Measurements from ENCODE around the gene CCDC91.
"Not testable (repeated sequence)": the region's sequence is repeated elsewhere in the genome, so short reads cannot be mapped to it uniquely, and the experiment has no call there.

Gene CCDC91

DNA sequence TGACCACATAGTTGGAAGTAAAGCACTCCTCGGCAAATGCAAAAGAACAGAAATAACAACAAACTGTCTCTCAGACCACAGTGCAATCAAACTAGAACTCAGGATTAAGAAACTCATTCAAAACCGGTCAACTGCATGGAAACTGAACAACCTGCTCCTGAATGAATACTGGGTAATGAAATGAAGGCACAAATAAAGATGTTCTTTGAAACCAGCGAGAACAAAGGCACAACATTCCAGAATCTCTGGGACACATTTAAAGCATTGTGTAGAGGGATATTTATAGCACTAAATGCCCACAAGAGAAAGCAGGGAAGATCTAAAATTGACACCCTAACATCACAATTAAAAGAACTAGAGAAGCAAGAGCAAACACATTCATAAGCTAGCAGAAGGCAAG is 285.9 kb downstream of the CCDC91 start:
- DNase-seq: not testable (repeated sequence)

DNA sequence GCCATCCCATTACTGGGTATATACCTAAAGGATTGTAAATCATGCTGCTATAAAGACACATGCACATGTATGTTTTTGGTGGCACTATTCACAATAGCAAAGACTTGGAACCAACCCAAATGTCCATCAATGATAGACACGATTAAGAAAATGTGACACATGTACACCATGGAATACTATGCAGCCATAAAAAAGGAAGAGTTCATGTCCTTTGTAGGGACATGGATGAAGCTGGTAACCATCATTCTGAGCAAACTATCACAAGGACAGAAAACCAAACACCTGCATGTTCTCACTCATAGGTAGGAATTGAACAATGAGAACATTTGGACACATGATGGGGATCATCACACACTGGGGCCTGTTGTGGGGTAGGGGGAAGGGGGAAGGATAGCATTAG is 288.8 kb downstream of the CCDC91 start:
- not testable (repeated sequence) for DNase-seq

DNA sequence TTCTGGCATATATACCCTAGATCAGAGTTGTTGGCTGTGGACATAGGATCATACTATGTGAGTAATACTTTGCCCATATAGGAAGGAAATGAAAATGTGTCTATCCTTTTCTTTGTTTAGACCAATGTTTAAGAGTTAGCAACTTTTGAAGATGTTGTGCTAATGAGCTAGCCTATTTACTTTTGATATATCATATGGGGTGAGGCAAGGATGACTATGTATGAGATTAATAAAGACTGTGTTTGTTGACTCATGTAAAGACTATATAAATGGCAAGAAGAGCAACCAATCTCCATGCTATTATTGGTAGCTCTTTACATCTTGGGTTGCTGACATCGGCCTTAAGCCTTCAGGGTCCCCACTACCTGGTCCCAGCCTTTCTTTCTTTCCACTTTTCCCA is 289.4 kb downstream of the CCDC91 start:
- DNase-seq: no peak

DNA sequence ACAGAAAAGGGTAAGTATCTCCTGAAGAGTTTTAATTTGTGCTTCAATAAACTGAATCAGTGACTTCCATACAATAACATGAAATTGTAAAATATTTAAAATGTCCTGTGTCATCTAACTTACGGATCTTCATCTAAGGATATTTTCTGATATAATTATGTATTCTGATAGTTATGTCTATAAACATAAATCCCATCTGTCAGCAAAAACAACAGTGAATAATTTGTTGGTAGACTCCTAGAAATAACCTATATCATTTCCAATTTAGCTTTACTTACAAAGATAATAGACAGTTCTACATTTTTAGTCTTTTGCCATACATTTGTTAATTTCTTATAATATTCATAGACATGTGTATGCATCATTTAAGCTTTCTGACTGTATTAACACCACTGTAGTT is 293.9 kb downstream of the CCDC91 start:
- no peak for DNase-seq

DNA sequence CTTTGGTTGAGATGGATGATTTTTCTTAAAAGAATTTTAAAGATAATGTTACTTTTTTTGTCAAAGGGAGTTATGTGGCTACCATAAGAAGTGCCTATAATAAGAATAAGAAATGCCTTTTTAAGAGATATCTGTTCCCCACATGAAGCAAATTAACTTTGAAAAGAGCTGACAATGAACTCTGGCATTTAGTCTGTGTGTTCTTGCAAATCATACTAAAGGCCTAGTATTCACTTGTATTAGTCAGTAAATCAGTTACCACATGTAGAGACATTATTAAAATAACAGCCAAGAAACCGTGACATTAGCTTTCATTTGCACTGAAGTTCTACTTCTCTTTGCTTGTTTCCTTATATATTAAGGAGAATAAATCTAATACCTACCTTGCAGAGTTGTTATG is 296.3 kb downstream of the CCDC91 start:
- DNase-seq: no peak

DNA sequence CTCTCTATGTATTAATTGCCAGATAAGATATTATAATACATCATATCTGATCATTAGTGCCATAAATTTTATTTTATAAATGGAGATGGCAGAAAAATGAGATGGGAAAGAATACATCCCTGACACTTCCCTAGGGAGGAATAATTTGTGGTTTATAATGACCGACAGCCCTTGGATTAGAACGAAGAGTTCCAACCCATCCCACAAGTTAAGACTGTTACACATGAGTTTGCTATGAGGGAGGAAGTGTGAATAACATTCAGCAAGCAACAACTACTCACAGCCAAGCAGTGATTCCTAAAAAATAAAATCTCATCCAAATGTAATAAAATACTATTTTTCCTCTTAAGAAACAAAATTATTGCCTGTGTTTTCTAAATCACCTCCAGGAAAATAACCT is 299.0 kb downstream of the CCDC91 start:
- no peak for DNase-seq

DNA sequence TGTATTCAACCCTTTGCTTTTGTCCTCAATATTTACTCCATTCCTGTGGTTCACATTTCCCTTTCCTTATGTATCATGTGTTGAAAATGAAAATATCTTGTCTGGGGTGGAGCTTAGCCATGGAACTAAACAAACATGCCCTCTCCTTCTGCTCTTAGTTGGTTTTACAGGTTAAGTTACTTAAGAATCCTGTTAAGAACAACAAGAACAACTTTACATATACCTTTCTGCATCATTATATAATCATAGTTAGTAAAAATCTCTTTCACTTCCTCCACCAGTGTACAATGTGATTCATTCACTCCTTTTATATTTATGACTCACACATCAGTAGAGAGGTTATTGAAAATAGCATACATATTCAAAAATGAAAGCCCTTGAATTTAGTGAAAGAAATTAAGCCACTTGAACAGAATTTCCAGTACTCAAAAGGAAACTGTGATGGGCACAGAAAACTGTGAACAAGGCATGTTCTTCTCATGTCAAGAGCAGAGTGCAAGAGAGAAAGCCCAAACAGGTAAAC is 307.7 kb downstream of the CCDC91 start:
- no peak for DNase-seq

DNA sequence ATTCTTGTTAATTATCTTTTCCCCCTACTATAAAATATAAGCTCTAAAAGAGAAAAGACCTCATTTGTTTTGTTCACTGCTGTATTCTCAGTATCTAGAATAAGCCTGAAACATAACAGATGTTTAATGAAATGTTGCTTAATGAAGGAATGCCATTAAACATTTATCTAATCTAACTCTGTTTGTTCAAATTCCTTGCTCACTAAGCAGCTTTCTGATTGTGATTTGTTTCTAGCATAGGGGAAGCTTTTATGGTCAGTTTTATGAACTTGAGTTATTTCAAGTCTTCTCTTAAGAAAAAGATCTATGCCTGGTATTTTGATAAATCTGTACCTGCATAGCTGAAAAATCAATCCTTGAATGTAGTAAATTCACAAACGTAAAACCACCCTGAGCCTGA is 308.6 kb downstream of the CCDC91 start:
- no peak for DNase-seq

DNA sequence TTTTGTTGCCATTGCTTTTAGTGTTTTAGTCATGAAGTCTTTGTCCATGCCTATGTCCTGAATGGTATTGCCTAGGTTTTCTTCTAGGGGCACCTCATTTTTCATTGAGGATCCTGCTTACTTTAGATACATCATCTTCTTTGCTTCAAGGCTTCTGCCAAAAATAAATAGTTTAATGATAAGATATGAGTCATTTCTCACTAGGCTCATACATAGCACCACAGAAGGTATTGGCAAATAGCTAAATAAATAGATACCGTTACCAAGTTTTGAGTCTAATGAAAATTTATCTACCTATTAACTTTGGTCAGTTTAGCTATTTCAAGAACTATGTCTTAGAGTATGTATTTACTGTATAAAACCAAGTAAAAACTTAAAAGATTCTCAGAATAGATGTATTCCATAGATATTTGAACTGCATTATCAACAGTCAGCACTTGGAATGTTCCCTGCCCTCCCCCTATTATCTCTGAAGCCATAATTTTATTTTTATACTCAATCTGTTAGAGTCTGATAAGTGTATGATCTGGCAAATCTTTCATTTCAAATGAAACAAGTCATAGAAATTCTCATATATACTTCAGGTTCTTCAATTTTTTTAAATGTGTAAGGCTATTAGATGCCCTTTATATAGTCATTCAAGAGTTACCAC is 310.2 kb downstream of the CCDC91 start:
- DNase-seq: no peak

DNA sequence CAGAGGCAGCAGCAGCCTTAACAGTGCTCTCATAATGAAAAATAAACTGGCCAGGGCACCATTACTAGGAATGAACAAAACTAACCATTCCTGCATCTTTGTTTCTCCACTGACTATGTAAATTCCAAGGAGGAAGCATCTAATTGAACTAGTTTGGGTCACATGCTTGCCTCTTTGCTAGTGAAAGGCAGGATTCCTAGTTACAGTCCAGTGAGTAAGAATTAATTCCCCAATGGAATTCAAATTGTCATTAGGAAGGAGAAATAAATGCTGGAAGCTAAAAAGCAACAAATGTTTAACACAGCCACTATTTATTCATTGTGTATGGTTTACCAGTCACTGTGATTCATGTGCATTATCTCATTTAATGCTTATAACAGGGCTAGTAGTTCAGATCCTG is 316.0 kb downstream of the CCDC91 start:
- DNase-seq: no peak

DNA sequence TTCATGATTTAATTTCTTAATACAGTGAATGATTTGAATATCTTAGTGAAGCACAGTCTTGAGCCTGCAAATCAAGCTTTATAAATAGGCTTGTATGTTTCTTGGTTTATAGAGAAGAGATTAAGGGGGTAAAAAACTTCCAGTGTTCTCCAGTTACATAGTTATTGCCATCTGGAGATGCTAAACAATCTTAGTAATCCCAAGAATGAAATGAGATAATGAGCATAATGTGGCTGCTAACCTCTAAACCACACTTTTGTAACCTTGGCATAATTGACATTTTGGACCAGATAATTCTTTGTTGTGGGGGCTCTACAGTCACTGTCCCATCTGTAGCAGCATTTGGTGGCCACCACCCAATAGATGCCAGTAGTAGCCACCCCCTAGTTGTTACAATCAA is 316.8 kb downstream of the CCDC91 start:
- DNase-seq: no peak

DNA sequence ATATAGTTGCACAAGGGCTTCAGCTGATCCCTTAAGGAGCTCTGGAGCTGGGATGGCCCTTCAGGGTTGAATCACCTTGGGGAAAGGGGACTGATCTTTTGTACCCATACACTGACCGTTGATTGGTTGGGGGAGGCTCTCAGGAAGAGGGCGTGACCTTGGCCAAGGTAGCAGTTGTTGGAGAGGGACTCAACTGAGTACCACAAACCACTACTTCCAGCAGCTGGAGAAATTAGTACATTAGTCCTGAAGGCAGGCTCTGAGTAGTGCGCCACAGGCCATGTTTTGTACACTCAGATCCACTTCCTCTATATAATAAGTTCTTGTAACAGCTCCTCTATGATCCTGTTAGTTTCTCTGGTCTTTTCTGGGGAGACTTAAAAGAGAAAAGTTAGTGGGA is 317.6 kb downstream of the CCDC91 start:
- no peak for DNase-seq

DNA sequence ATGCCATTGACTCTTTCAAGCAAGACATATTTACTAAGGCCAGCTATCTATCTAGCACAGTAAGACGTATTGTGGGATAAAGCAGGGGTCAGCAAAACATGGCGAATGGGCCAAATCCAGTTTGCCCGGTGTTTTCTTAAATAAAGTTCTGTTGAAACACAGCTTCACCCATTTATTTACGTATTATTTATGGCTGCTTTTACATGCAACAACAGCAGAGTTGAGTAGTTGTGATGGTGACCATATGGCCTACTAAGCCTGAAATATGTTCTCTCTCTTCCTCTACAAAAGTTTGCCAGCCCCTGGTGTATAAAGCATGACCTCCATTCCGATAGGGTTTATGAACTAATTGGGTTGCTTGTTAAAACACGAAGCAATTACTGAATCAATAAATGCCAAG is 322.1 kb downstream of the CCDC91 start:
- no peak for DNase-seq

DNA sequence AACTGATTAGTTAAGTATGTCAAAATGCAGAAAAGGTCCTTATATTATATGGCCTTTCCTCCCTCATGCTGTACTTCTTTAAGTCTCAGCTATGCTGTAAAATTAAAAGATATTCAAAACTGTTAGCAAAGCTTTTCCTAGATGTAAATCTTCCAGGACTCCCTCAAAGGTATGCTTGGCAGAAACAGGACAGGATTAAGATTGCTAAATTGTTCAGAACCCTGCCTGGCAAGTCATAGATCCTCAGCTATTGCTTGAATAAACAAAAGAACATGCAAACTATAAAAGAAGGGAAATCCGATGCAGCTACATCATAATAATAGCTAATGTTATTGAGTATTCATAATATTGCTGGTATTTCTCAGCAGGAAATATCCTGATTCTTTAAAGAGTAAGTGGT is 322.6 kb downstream of the CCDC91 start:
- DNase-seq: no peak

DNA sequence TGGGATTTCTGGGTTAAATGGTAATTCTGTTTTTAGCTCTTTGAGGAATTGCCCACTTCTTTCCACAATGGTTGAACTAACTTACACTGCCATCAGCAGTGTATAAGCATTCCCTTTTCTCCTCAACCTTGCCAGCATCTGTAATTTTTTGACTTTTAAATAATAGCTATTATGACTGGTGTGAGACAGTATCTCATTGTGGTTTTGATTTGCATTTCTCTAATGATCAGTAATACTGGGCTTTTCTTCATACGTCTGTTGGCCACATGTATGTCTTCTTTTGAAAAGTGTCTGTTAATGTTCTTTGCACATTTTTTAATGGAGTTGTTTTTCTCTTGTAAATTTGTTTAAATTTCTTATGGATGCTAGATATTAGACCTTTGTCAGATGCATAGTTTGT is 323.7 kb downstream of the CCDC91 start:
- no peak for DNase-seq

DNA sequence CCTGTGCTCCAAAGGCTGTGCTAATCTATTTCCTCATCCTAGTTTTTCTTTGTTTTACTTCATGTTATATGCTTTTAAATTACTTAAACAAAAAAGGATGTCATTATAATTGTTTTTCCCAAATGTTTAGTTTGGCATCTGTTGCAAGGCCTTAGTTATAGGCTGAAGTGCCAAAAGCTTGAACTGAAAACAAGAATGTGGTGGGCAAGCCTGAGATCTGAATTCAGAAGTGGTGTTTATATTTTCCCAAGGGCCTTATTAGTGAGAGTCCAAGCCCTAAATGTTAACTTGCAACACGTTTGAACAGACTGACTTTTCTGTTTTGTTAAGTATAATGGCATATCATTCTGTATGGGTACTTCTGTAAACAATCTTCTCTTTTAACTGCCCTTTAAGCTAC is 326.8 kb downstream of the CCDC91 start:
- DNase-seq: no peak

DNA sequence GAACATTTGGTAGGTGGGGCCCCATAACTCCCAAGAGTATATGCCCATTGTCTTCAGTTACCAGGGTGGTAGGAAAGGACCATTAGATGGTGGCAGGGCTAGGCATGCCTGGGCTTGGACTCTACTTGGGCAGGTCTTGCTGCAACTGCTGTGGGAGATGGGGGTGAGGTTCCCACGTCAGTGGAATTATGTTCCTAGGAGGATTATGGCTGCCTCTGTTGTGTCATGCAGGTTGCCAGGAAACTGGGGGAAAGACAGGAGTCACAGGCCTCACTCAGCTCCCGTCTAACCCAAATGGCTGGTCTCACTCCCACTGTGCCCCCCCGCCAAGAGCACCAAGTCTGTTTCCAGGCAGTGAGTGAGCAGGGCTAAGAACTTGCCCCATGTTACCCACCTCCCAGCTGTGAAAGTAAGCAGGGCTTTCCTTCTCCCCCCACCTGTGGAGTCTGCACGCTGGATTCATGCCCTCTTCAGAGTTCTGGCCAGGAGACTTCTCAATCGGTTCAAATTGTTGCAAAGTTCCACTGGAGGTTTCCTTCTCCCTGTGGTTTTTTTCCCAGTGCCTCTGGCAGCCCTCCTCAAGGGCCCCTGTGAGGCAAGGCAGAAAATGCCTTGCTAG is 337.5 kb downstream of the CCDC91 start:
- no peak for DNase-seq

DNA sequence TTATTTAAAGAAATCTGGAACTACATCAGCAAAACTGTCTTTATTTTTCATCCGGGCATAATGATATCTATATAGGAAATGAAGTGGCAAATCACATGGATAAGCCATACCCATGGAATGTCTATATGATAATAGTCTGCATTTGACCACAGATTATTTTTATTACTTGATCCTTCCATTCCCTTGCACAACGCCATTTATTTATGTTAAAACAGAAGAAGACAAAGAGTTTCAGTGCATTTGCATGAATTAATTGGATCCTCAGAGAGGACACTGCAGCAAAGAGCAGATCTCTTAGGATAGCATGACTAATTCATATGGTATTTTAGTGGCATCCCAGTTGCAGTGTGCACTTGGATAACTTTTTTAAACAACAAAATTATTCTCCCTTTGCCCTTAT is 345.0 kb downstream of the CCDC91 start:
- no peak for DNase-seq

DNA sequence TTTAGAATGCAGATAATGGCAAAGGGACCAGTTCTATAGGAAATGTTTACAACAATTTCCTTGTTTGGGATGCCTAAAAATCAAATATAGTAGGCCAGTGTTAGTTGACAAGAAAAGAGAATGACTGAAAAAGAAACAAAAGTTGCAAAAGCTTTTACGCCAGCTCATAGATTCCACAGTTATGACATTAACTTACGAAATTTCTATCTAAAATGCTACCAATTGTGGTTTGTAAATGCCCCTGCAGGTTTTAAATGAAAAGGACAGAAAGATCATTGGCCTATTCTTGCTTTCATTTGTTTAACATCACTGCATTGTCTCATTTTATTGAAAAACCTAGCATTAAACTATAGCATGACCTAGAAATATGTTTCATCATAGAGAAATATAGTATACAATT is 345.8 kb downstream of the CCDC91 start:
- DNase-seq: peak; percentile 40

DNA sequence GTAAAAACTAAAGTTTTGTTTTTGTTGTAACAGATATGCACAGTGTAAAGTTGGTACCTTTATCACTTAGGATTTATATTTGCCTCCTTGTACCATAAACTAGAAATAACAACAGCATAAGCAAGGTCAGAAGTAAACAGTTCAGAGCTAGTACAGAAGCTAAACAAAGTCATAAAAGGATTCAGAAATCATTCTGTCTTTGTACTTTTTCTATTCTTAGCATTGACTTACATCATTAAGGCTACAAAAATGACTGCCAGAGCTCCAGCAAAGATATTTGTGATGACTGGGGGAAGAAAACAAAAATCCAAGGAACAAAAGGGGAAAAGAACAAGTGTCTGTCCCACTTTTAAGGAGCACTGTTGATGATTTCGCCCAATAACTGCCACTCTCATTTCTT is 347.2 kb downstream of the CCDC91 start:
- no peak for DNase-seq

DNA sequence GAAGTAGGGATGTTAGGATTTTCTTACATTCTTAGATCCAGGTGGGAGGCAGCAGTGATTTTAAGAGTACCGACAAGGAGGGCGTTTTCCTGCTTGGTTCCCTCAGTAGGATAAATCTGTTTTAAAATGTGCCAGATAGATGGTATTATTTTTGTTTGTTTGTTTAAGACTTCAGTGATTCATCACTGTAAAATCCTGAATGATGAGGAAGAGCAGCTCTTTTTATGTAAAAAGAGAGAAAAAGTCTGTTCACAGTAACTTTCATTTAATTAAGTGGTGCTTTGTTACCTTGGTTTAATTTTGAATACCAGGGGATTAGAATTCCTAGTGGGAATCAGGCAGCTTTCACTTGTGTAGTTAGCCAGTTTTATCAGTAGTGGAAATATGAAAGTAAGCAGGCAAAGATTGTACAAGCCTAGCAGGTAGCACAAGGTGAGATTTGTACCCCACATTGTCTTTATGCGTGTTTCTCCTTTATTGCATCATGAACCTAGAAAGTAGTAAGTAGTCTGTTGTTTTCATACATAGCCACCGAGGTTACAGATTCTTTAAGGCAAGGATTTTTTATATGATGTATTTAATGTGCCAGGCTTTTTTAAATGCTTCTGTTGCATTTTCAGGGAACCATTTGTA is 349.6 kb downstream of the CCDC91 start:
- no peak for DNase-seq

DNA sequence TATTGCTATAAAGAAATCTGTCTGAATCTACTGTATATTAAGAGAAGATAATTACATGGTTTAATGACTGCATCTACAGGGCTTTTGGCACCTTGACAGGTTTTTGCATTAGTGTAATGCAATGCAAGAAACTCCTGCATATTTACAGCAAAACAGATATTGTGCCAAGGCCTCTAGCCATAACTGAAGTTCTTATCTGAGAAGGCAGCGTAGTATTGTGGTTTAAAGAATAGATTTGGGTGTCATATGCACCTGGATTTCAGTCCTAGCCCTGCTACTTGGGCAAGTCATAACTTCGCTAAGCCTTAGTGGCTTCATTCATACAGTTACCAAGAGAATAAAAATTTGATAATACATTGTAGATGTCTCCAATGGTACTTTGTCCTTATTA is 350.1 kb downstream of the CCDC91 start:
- DNase-seq: peak; percentile 74

DNA sequence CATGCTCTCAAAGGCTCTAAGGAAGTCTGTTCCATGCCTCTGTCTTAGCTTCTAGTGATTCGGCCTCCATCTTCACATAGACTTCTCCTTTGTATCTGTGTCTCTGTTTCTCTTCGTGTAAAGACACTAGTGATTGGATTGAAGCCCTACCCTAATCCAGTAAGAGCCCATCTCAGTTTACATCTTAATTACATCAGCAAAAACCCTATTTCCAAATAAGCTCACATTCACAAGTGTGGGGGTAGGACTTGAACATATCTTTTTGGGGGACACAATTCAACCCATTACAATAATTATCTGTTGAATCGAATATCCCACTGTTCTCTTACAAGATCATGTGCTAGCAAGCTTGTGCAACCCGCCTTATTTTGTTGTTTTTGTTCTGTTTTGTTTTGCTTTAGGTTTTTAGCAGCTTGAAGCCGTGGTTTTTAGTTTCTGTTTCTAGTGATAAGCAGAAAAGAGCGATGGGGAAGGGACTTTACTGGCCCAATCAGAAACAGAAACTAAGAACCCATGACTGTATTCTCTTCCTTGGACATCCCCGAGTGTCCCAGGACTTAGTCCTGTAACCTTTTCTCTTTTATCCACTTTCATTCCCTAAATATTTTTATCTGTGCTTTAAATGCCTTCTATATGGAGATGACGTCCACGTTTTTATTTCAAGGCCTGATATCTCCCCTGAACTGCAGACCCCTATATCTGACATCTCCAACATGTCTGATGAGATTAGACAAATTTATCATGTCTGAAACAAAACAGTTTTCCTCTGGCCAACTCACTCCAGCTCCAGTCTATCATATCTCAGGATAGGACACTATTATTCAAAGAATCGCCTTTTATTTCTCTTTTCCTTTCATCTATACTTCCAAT is 353.0 kb downstream of the CCDC91 start:
- peak; percentile 42 for DNase-seq

Measured in hematopoietic multipotent progenitor cell treated with erythropoietin and hydrocortisone succinate and interleukin-3 and kit ligand, for 6 days (in vitro differentiated cells).